HG03280 (cell line): Measurements from ENCODE around the gene PLEKHA3.

Experiments
- ATAC-seq: cut with Tn5 transposase; IDR thresholded peaks from one replicate; pipeline ENCODE4 v1.9.1; 2021; ENCODE audit warnings: mild to moderate bottlenecking, moderate library complexity; ENCODE audit not compliant: unreplicated experiment

The PLEKHA3 gene

DNA sequence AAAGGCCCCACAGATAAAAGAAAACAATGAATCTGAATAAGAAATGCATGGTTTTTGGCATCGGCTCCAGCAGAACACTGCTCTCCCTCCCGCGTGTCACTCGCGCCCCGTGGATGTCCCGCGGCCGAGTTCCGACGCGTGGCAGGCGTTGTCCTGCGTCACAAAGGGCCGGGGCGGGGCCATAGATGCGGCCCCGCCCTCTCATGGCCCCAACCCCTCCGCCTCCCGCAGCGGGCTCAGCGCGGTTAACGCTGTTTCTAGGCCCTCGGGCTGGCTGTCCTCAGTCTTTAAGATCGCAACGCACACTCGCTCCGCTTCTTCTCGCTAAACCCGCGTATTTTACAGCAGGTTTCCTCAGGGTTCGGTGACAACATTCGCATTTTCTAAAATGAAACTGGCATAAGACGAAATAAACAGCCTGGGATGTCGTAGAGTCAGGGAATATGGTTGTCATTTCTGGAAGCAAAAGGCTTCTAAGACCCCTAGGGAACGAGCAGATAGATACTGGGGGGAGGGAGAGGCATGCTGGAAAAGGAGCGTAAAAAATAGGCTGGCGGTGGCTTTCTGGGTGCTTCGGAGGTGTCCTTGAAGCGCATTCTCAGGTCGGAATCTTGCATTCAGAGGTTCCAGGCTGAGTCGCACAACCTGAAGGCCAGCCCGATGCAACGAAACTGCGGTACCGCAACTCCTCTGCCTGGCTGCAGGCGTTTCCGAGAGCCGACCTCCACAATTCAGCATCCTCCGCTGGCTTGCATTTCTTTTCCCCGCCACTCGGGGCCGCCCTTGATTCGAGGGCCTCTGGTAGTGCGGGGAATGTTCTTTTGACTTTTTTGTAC lies 1.6 kb upstream of the PLEKHA3 start, which contains the start of gene FKBP7:
TSS of gene FKBP7 (minus strand) at position 162 of the 836 bp plus-strand sequence. CDS start at position 61, 101 bp downstream.
- ATAC-seq: peak; percentile 60

DNA sequence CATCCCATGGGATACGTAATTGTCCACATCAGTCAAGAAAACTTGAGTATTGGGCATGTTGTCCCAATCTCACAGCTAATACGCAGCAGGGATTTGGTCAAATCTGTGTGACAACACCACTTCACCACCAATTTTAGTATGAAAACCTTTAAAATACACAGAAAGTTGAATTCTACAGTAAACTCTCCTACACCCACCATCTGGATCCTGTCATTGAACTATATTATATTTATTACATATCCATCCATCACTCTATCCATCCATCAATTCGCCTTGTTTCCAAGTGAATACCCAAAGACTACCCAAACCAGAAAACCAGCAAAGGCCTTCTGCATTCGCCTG lies 1.0 kb upstream of the PLEKHA3 start:
- no peak for ATAC-seq

DNA sequence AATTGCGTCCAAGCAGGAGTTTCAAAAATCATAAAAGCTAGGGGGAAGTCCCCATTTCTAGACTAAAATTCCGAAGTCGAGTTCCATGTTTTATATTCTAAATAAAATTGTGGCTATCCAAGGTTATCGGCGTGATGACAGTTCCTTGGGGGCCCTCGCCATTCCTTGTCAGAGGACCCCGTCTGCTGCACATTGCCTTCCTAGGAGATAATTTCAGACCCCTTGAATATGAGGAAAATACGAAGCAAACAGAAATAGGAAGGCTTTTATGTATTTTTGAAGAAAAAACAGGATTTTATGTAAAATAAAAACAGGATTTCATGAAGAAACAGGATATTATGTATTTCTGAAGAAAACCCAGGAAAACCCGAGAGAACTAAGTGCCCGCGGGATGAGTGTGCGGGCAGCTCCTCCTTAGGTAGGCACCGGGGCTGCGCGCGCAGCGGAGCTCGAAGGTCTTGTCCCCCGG lies 465 bp upstream of the PLEKHA3 start:
- ATAC-seq: no peak

DNA sequence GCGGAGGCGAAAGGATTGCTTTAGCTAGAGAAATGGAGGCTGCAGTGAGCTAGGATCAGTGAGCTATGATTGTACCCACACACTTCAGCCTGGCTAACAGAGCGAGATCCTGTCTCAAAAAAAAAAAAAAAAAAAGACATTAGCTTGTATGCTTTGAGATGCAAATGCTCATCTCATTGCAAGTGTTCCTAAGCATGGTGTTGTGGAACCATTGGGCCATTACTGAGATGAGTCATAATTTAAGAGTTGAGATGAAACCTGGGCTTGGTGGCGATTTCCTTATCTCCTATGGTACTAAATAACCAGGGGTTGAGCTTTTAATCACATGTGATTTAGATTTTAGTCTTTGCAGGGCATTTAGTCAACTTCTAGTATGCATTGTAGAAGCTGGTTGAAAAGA lies 2.2 kb downstream of the PLEKHA3 start:
- peak; percentile 20 for ATAC-seq

DNA sequence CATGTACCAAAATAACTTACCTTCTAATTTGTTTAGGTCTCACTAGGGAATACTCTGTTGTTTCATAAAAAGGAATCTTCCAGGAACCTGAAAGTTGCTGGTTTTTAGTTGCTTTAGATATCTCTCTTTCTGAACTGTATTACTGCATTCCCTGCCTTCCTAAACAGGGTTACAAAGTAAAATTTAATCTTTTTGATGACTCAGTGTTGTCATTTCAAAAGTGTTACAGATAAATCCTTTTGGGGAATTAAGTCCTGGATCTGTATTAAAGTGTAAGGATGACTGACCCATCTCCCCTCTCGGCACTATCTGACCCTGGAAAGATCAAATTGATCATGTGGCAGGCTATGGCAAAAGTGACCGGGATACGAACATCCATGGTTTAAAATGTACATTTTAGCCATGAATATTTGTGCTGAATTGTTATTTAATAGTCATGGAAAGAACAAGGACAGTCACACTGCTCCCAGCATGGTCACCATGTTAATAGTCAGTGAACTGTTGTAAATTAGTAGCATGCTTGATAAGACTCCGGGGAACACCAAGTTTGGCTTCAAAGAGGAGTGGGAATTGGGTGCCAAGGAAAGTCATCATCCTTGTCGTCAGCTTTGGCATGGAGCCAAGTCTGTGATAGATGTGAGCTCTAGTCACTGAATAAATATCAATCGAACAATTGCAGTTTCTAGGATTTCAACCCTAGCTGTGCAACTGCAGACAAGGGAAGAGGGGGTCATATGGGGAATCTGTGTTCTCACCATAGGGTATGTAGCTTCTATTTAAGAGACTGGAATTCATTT lies 4.2 kb downstream of the PLEKHA3 start:
- ATAC-seq: no peak

DNA sequence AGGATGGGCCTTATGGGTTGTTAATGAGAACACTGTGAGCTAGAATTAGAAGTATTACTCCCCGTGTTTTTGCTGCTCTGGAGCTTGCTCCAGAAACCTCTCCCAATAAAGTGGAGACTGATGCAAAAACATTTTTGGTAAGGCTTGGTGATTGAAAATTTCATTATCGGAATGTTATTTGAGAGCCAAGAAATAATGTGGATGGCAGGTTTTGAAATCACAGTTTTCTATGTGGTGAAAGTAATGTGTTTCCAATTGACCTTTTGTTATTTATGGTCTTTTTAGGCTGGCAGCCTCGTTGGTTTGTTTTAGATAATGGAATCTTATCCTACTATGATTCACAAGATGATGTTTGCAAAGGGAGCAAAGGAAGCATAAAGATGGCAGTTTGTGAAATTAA lies 5.1 kb downstream of the PLEKHA3 start:
- no peak for ATAC-seq

DNA sequence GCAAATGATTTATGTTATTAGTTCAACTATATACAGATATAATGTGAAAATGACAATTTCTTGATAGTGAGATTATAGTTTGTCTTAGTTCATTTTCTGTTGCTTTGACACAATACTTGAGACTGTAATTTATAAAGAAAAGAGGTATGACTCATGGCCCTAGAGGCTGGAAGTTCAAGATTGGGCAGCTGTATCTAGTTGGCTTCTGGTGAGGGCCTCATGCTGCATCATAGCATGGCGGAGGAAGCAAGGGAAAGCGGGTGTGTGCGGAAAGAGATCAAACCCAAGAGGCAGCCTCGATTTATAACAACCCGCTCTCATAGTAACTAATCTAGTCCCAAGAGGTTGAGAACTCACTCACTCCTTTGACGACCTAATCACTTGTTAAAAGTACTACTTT lies 11.4 kb downstream of the PLEKHA3 start:
- no peak for ATAC-seq

DNA sequence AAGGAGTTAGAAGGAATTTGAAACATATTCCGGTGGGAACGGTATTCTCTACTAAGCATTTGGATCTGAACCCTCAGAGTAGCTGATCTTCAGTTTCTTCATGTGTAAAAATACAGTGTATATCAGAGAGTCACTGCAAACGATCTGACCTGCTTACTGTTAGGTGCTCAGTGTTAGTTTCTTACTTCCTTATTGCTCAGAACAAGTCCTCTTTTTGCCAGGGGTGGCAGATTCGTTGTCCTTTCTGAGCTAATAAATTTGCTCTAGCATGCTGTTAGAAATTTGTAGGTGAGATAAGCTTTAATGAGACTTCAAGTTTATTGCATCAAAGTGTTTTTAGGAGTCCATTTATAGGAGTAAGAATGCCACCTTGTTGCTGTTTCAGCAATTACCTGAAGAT lies 15.8 kb downstream of the PLEKHA3 start:
- no peak for ATAC-seq

DNA sequence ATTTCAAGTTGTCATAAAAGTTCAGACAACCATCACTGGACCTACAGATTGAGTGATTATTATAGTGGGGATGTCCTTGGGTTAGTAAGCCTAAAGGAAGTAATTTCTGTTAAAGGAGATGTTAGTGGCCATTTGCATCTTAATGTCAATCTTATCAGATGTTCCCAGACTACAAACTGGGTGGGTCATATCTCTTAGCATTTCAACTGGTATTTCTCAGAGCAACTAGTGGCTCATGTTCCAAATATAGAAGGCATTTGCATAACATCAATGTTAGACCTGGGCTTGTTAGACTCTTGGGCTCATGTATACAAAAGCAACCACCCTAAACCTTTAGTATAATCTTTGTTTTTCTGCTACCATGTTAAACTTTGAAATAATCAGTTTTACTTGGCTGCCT lies 17.9 kb downstream of the PLEKHA3 start:
- no peak for ATAC-seq

DNA sequence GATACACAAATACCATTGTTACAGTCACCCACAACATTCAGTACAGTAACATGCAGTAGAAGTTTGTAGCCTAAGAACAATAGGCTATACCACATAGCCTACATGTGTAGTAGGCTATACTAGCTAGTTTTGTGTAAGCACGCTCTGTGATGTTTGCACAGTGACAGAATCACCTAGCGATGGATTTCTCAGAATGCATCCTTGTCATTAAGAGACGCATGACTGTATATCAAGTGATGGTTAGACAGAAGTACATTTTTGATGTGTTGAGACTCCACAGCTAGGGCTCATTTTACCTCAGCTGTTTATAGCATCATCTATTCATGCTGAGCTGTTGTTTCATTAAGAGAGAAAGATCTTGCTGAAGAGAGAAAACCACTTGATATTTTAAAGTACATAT lies 19.4 kb downstream of the PLEKHA3 start:
- no peak for ATAC-seq

DNA sequence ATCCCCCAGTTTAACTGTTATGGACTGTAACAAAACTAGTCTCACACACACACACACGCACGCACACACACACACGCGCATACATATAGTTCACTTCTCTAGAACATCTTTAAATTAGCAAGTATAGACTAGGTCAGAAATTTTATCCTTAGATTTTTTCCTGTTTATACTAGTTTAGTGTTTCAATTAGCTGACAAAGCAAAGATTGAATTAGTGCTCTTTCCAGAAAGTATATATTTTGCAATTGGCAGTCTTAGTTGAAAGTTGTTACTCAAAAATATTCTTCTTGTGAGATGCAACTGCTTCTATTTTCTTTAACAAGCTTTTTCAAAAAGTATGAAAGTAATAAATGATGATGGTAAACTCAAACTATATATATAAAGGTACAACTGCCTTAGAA lies 22.5 kb downstream of the PLEKHA3 start:
- ATAC-seq: no peak

DNA sequence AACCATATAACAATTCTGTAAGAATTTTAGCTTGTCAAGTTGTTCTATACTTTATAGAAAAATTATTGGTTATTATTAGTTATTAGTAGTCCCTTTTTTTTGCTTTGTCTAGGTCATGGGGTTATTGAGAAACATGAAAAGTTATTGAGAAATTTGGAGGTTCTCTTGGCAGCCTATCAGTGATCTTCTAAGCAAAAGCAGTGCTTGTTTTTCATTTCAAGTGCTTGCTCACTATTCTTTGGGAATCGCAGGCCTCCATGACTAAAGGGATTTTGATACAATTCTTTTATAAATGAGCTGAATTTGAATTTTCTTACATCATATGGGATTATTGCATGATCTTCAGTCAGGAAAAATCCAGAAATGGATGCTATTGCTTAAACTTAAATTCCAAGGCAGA lies 25.8 kb downstream of the PLEKHA3 start:
- ATAC-seq: no peak

DNA sequence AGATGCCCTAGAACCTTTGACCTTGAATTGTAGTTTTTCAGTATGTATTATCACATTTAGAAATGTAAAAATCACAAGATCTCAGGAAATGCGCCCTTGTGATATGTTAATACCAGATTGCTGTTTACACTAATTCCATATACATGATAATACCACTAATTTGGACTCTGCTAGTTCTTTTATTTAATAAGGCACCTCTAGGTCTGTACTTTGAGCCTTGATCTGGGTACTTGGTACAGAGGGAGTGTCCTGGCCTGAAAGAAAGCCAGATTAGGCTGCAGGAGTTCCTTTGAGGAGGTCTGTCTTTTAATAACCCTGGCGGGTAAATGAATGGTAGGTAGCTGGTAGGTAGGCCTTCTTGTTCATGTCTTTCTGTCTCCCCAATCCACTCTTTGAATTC lies 26.3 kb downstream of the PLEKHA3 start:
- no peak for ATAC-seq

DNA sequence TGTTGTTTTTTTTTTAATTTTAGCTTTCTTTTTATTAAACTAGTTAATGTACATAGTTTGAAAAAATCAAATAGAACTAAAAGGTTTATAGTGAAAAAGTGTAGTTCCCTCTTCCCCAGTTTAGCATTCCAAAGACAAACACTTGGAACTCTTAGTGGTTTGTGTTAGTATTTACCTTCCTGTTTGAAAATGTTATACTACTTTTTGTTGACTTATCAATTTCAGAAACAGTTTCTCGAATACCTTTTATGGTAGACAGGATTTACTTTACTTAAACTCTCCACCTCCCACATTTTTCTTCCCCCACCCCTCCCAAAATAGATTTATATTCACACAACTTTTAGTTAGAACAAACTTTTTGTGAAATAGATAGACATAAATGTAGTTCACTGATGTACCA lies 26.7 kb downstream of the PLEKHA3 start:
- no peak for ATAC-seq

DNA sequence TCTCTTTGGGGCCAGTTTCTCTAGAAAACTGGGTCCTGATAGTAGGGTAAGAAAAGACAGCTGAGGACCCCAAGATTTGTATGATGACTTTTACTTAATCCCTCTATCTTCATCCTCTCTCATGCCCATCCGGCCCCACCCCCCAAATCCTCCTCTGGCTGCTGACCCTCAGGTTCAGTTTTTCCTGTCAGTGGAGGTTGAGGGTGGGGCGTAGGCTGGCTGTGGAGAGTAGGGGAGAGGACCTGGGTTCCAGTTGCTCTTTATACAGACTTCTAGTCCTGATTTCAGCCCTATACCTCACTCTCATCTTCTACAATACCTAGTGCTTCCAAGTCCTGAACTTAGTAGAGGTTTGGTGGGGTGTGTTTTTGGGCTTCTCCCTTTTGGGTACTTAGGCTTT lies 28.4 kb downstream of the PLEKHA3 start:
- ATAC-seq: no peak

DNA sequence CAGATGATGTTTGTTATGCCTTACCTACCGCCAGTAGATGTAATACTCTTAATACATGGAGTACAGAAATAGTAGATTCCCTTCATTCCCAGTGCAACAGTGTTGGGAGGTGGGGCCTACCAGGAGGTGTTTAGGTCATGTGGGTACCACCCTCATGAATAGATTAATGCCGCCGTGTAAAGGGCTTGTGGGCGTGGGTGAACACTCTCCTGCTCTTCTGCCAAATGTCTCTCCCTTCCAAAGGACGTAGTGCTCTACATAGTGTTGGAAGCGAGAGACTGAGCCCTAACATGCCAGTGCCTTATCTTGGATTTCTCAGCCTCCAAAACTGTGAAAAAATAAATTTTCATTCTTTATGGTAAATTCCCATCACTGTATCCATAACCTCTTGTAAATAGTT lies 30.1 kb downstream of the PLEKHA3 start:
- ATAC-seq: no peak

DNA sequence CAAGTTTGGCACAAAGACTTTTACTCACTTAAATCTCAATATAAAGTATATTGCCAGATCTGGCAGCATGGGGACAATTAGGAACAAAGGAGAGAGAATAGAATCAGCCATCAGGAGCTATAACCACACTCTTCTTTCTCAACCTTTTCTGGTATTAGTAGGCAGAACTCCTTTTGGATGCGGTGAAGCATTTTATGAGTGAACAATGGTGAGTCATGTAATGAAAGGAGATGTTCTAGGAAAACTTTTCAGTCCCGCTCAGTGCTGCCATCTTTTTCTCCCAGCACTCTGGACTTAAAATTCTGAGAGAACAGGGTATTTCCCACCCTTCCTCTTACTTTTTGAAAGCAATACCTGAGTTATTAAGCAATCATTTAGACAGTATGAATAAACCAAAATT lies 32.2 kb downstream of the PLEKHA3 start:
- ATAC-seq: no peak

DNA sequence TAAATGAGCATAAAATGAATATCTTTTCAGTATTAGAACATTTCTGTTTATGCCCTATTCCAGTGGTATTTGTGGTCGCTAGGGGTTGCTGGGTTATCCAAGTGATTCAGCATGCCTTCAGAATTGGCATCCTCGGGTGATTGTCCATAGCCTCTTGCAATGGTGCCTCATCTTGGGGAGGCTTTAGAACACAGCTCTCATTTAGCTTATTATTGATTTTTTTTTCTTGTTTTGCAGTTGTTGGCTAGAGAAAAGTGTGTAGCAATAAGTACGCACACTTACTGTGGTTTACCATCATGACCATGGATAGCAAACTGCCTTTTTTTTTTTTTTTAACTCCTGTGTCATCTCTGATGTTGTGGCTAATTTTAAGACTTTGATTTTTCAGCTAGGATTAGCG lies 33.6 kb downstream of the PLEKHA3 start:
- ATAC-seq: no peak

DNA sequence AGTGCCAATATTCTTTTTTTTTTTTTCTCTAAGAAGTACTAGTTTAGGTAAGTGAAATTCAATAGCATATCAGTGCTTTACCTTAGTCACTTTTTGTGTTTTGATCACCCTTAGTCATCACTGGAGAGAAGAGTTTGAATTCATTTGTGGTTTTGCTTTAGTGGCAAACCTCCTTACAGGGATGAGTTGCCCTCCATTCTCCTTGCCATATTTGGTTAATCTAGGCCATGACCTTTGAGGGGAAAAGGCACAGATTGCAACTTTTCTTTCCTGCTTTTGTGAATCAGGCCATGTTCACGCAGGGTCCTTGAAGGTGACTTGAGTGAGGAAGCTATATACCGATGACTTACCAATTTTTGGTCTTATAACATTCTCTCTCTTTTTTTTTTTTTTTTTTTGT lies 34.4 kb downstream of the PLEKHA3 start:
- ATAC-seq: no peak

DNA sequence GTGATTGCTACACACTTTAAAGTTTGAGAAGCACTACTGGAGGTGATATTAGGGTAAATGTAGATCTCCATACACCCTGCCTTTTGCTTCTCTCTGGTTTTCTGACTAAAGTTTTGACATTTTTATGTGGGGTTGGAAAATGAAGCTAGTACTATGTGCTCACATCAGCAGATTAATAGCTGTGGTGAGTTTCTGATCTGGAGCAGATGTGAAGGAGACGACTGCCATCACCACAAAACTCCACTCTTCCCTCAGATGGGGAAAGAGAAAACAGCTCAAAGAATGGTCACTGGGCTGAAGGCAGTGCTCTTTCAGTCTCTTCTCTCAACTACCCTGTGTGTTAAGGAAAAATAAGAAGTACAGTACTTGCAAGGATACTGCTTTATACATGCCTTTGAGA lies 37.2 kb downstream of the PLEKHA3 start:
- ATAC-seq: no peak

DNA sequence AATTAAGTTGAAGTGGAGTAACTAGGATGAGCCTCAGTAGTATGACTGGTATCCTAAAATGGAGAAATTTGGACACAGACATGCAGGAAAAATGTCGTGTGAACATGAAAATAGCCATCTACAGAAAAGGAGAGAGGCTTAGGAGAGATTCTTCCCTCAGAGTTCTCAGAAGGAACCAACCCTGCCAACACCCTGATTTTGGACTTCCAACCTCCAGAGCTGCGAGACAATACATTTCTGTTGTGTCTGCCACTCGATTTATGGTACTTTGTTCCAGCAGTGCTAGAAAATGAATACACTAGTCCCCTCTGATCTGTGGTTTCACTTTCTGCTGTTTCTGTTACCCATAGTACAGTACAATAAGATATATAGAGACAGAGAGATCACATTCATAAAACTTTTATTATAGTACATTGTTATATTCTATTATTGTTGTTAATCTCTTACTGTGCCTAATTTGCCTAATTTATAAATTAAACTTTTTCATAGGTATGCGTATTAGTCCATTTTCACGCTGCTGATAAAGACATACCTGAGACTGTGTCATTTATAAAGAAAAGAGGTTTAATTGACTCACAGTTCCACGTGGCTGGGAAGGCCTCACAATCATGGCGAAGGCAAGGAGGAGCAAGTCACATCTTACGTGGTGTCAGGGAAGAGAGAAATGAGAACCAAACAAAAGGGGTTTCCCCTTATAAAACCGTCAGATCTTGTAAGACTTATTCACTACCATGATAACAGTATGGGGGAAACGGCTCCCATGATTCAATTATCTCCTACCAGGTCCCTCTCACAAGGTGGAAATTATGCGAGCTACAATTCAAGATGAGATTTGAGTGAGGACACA lies 41.3 kb downstream of the PLEKHA3 start:
- no peak for ATAC-seq
